Muscle layer of duodenum (tissue), 2 donors: ENCODE measurements around the gene KCNJ18.
"Not testable (repeated sequence)": the region's sequence is repeated elsewhere in the genome, so short reads cannot be mapped to it uniquely, and the experiment has no call there.

Source experiments
- H3K27ac ChIP-seq: one replicate; pipeline ENCODE4 v1.7.0; 2013; ENCODE audit warnings: mild to moderate bottlenecking, low read length
- H3K27me3 ChIP-seq: one replicate; pipeline ENCODE4 v1.7.0; 2013; ENCODE audit warnings: low read depth, mild to moderate bottlenecking, control low read depth, low read length
- H3K36me3 ChIP-seq, 2 donors: one replicate each; pipeline ENCODE4 v1.7.0; 2013; ENCODE audit warnings: low read length in 2 of 2, control low read depth in 1 of 2, mild to moderate bottlenecking in 1 of 2; ENCODE audit not compliant: insufficient read depth in 2 of 2, control insufficient read depth in 1 of 2
- H3K4me1 ChIP-seq, 2 donors: one replicate each; pipeline ENCODE4 v1.7.0; 2013; ENCODE audit warnings: low read length in 2 of 2, mild to moderate bottlenecking in 2 of 2, control low read depth in 1 of 2, moderate library complexity in 1 of 2; ENCODE audit not compliant: insufficient read depth in 2 of 2, control insufficient read depth in 1 of 2
- H3K4me3 ChIP-seq, 2 donors: one replicate each; pipeline ENCODE4 v1.7.0; 2013; ENCODE audit warnings: low read length in 2 of 2, low read depth in 1 of 2, mild to moderate bottlenecking in 1 of 2
- H3K9me3 ChIP-seq, 2 donors: one replicate each; pipeline ENCODE4 v1.7.0; 2013; ENCODE audit warnings: low read length in 2 of 2, control low read depth in 1 of 2, mild to moderate bottlenecking in 1 of 2; ENCODE audit not compliant: control insufficient read depth in 1 of 2
- donor health status: healthy.

KCNJ18 gene

GRCh38 chr17:21674242-21674731 is 18.0 kb upstream of the KCNJ18 start:
- Histone ChIP-seq H3K4me1 (no peaks in the 10 kb centered on the region), H3K9me3 (no peaks in the 10 kb centered on the region), H3K27ac (no peak overlapping the region), H3K36me3 (no peaks in the 10 kb centered on the region), H3K4me3 (no peak overlapping the region), H3K27me3 (no peaks in the 10 kb centered on the region)

- H3K4me3 ChIP-seq, H3K4me1 ChIP-seq, H3K27ac ChIP-seq: not testable (repeated sequence)
Observed at GRCh38 chr17:21674891-21675738, 17.2 kb upstream of the KCNJ18 start.

GRCh38 chr17:21675739-21676130 is 16.6 kb upstream of the KCNJ18 start:
- H3K9me3 ChIP-seq: not testable (repeated sequence)

More at GRCh38 chr17:21674891-21675738, 17.2 kb upstream of the KCNJ18 start:
- H3K27me3 ChIP-seq, H3K36me3 ChIP-seq, H3K9me3 ChIP-seq: not testable (repeated sequence)

GRCh38 chr17:21676281-21677111 is 15.8 kb upstream of the KCNJ18 start:
- Histone ChIP-seq H3K36me3 (no peaks in the 10 kb centered on the region), H3K4me1 (no peaks in the 10 kb centered on the region), H3K9me3 (peaks cover 0 to 3% of the 10 kb centered on the region in 2 donors), H3K4me3 (no peak overlapping the region), H3K27me3 (no peaks in the 10 kb centered on the region), H3K27ac (no peak overlapping the region)

More at GRCh38 chr17:21675739-21676130, 16.6 kb upstream of the KCNJ18 start:
- not testable (repeated sequence) for H3K27me3 ChIP-seq, H3K36me3 ChIP-seq, H3K4me3 ChIP-seq, H3K27ac ChIP-seq, H3K4me1 ChIP-seq

- H3K27ac ChIP-seq: no peak overlapping the region
- peaks cover 0 to 3% of the 10 kb centered on the region in 2 donors for H3K9me3 ChIP-seq
- H3K4me1 ChIP-seq: no peaks in the 10 kb centered on the region
- no peaks in the 10 kb centered on the region for H3K36me3 ChIP-seq
- H3K4me3 ChIP-seq: no peak overlapping the region
- no peaks in the 10 kb centered on the region for H3K27me3 ChIP-seq
Observed at GRCh38 chr17:21677126-21677910, 15.0 kb upstream of the KCNJ18 start.

- H3K27ac ChIP-seq: no peak overlapping the region
- no peaks in the 10 kb centered on the region for H3K36me3 ChIP-seq
- H3K4me1 ChIP-seq: no peaks in the 10 kb centered on the region
- H3K27me3 ChIP-seq: no peaks in the 10 kb centered on the region
- no peak overlapping the region for H3K4me3 ChIP-seq
- peaks cover 0 to 3% of the 10 kb centered on the region in 2 donors for H3K9me3 ChIP-seq
Observed at GRCh38 chr17:21677911-21678310, 14.4 kb upstream of the KCNJ18 start.

- Histone ChIP-seq H3K4me1 (no peaks in the 10 kb centered on the region), H3K27me3 (no peaks in the 10 kb centered on the region), H3K9me3 (peaks cover 0 to 3% of the 10 kb centered on the region in 2 donors), H3K36me3 (no peaks in the 10 kb centered on the region), H3K27ac (no peak overlapping the region), H3K4me3 (no peak overlapping the region)
Observed at GRCh38 chr17:21678393-21679081, 13.8 kb upstream of the KCNJ18 start.

- no peak overlapping the region for H3K27ac ChIP-seq
- peaks cover 0 to 3% of the 10 kb centered on the region in 2 donors for H3K9me3 ChIP-seq
- H3K4me3 ChIP-seq: no peak overlapping the region
- H3K36me3 ChIP-seq: no peaks in the 10 kb centered on the region
- H3K4me1 ChIP-seq: no peaks in the 10 kb centered on the region
- H3K27me3 ChIP-seq: no peaks in the 10 kb centered on the region
Observed at GRCh38 chr17:21679256-21680146, 12.8 kb upstream of the KCNJ18 start.

- Histone ChIP-seq H3K4me3 (no peak overlapping the region), H3K4me1 (no peaks in the 10 kb centered on the region), H3K36me3 (no peaks in the 10 kb centered on the region), H3K27me3 (no peaks in the 10 kb centered on the region), H3K27ac (no peak overlapping the region), H3K9me3 (peaks cover 0 to 3% of the 10 kb centered on the region in 2 donors)
Observed at GRCh38 chr17:21680366-21680765, 12.0 kb upstream of the KCNJ18 start.

- not testable (repeated sequence) for H3K27me3 ChIP-seq, H3K4me1 ChIP-seq
Observed at GRCh38 chr17:21680850-21681351, 11.4 kb upstream of the KCNJ18 start.

More at GRCh38 chr17:21680850-21681351, 11.4 kb upstream of the KCNJ18 start:
- H3K4me3 ChIP-seq, H3K9me3 ChIP-seq, H3K27ac ChIP-seq, H3K36me3 ChIP-seq: not testable (repeated sequence)
